Stimulated activated CD8-positive, alpha-beta memory T cell treated with anti-CD3 and anti-CD28 coated beads, Interleukin-12 subunit alpha, Interleukin-12 subunit beta, amount 100 ng/mL, for 24 hours (primary cell): ENCODE data around the gene SHBG.
"Not testable (repeated sequence)": the region's sequence is repeated elsewhere in the genome, so short reads cannot be mapped to it uniquely, and the experiment has no call there.

Experiments
- DNase-seq: peaks from one replicate; pipeline ENCODE4 v3.0.0-alpha.2; 2020; ENCODE audit errors: extremely low read depth

The SHBG gene

DNA sequence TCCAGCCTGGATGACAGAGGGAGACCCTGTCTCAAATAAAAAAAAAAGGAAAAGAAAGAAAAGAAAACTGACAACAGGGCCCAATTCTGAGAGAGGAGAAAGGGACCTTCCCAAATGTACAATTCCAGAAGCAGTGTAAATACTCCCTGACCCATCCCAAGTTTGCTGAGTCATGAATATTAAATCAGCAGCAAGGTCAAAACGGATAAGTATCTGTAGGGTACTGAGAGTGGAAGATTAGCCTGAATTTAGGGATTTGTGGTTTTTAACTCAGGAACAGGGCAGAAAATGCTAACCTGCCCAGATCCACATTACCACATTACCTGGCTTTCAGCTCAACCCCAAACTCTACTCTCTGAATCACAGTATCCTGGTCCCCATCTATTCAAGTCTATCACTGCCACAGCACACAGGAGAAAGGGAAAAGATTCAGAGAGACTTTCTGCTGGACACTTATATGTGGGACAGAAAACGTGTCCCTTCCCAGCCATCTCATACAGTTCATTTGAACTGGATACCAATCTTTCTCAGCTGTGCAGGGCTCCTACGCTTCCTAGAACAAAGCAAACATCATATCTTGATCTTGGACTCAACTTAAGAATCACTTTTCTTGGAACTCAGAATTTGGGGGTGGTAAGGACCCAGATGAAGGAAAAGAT lies 18.2 kb upstream of the SHBG start:
- DNase-seq = no peak

DNA sequence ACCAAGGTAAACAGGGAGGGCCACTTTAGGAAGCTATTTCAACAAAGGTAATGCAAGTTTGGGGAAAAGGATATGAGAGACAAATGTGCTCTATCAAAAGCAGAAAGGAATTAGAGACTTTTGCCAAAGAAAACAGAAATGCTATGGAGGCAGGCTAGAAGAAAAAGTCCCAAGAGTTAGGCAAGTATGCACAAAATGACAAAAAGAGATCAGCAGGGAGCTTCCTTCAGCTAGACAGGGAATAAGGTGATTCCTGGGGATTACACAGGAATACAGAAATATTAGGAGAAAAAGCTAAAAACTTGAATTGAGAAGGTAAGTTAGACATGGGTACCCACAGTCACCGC lies 17.7 kb upstream of the SHBG start:
- DNase-seq = no peak

DNA sequence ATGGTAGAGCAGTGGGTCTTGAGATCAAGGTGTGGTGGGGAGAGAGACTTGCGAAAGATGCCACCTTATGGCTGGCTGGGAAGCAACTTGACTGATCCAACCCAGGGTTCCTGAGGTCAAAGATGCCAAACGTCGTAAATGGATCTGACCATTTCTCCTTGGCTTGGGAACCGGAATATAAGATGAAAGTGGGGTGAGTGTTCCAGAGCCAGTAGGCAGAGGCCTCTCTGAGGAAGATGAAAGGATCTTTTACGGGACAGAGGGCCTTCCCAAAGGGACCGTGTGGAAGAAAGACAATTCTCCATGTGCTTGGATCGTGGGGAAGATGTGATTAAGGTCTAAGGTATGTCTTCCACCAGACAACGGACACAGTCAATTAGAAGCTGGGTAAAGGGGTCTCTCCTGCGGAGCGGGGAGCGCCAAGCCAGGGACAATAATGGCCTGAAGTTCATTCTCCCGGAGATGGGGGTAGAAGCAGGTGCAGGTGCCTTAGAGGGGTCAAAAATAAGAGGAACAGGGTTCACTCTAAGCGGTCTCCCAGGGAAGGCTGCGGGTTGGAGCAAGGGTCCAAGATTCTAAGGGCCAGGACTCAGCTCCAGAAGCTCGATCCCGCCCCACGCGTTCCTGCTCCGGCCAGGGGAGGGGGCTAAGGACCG lies 16.0 kb upstream of the SHBG start:
- DNase-seq = no peak

DNA sequence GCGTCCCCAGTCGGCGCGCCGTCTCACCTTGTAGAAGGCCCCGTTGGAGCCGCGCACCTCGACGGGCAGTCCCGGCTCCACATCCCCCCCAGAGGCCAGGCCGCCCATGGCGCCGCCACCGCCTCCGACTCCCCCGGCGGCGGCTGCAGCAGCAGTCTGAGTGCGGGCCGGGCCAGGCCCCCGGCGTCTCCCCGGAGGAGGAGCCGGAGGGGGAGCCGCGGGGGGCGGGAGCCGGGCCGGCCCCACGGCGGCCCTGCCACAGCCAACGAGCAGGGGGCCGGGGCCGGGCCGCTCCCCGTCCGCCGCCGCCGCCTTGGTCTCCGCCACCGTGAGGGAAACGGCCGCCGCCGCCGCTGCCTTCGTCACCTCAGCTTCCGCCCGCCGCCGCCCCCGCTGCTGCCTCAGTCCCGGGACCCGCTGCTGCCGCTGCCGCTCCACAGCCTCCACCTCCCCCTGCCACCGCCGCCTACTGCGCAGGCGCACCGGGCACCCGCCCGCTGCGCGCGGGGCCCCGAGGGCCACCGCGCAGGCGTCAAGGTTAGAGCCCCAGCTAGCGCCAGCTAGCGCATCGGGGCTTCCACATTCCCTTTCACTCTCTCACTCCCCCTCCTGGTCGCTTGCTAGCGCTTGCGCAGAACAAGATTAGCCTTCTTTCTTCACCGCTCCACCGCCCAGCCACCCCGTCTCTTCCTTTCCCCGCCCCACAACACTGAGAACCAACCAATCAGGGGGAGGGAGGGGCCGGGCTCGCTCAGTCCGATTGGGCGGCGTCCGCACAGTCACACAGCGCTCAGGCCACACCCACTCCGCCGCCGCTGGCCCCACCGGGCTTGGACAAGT lies 15.3 kb upstream of the SHBG start, which contains the start of gene FXR2:
Gene FXR2 (minus strand): TSS at position 473 of the 840 bp plus-strand sequence. CDS start 365 bp downstream, at position 108.
- peak; percentile 99 for DNase-seq

DNA sequence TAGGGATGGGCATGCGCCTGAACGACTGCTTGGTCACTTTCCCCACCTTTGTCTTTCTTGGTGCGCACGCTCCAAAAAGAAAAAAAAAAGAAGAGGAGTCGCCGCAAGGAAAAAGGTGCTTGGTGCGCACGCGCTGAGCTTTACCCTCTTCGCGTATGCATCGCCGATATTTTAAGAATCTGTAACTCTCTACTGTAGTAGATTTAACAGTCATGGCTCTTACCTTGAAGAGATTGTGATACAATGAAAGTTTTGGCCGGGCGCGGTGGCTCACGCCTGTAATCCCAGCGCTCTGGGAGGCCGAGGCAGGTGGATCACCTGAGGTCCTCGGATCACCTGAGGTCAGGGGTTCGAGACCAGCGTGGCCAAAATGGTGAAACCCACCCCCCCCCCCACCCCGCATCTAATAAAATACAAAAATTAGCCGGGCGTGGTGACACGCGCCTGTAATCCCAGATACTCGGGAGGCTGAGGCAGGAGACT lies 14.6 kb upstream of the SHBG start:
- DNase-seq = no peak

DNA sequence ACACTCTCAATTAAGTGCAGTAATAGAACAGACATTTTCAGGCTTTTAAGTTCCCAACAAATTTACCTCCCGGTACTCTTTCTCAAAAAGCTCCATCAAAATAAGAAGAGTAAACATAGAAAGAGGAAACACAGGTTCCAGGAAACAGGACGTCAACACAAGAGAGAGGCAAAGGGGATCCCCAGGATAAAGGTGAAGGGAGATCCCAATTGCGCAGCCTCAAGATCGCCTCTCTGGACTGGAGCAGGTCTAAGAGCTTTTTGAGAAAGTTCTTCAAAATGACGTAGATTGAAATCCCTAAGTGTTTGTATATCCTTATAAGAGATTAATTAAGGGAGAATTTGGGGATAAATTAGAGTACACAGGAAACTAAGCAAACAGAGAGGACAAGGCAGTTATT lies 11.3 kb upstream of the SHBG start:
- DNase-seq = no peak

DNA sequence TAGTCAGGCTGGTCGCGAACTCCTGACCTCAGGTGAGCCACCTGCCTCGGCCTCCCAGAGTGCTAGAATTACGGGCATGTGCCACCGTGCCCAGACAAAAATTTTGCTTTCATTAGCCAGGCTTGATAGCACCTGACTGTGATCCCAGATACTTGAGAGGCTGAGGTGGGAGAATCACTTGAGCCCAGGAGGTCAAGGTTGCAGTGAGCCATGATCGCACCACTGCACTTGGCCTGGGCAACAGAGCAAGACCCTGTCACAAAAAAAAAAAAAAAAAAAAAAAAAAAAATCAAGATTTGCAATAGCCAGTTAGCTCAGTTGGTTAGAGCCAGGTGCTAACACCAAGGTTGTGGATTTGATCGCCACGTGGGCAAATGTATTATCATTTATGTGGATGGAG lies 9.1 kb upstream of the SHBG start:
- DNase-seq = no peak

DNA sequence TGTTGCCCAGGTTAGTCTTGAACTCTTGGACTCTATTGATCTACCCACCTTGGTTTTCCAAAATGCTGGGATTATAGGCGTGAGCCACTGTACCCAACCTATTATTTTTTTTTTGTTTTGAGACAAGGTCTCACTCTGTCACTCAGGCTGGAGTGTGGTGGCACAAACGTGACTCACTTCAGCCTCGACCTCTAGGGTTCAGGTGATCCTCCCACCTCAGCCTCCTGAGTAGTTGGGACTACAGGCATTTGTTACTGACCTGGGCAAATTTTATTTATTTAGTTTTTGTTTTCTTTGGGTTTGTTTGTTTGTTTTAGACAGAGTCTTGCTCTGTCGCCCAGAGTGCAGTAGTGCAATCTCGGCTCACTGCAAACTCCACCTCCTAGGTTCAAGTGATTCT lies 6.3 kb upstream of the SHBG start:
- DNase-seq = no peak

DNA sequence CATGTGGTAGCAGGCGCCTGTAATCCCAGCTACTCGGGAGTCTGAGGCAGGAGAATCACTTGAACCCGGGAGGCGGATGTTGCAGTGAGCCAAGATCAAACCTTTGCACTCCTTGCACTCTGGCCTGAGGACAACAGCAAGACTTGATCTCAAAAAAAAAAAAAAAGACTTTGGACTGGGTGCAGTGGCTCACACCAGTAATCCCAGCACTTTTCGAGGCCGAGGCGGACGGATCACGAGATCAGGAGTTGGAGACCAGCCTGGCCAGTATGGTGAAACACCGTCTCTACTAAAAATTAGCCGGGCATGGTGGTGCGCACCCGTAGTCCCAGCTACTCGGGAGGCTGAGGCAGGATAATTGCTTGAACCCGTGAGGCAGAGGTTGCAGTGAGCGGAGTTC lies 4.2 kb upstream of the SHBG start:
- DNase-seq = not testable (repeated sequence)

DNA sequence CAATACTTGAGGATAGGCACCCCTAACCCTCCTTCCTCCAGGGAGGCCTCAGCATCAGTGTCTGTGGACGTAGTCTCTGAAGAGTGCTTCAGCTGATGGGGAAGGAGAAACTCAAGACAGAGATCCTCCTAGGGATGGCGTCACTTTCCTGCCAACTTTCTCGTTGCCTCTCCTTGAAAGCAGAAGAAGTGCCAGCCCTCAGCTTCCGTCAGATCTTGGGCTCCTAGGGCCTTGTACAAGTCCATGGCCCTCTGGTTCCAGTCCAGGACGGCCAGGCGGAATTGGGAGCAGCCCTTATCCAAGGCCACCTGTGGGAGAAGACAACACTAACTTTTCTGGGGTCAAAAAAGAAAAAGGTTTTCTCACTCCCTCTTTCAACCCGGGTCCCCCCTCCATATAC lies 3.6 kb upstream of the SHBG start:
- DNase-seq = no peak

DNA sequence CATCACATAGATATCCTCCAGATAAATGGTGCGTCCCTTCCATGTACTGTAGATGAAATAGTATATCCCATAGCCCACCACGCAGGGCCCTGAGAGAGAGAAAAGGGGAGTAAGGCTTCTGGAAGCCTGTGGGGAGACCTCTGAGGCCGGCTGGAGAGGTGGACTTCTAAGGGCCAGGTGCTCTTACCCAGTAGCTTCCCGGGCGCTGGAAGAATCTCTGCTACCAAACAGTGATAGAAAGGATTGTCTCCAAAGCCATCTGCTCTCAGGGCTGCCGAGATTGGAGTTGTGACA lies 3.0 kb upstream of the SHBG start:
- DNase-seq = no peak

DNA sequence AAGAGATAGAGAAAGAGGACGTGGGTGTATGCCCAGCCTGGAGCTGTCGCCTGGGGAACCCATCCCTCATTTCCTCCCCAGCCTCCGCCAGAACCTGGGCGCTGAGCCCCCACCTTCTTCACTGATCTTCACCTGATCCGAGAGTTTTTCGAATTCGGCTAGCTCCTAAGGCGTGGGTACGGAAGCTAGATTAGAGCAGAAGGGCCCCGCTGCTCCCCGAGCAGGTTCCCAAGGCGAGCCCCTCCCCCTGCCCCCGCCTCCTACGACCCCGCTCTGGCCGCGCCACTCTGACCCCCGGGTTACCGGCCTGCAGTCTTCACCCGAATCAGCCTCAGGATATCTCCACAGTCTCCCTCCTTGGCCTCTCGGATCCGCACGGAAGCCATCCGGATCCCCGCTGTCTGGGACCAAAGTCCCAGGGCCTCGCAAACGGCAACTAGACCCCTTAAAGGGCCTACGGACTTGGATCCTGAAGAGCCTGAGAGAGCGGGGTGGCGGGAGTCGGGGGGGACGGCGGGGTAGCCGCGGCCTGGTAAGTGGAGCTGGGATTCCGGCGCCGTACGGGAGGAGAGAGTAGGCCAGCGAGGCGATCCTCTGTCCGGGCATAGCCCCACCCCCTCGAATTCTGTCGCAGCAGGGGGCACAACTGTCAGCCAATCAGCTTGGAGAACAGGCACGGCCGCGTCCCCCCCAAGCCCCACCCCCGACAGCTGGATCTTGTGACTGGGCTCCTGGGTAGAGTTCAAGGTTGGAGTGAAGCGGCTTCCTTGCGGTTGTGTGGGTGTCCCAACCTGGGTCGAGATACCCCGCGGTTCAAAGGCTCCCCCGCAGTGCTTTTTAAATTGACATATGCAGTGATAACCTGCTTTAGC lies 2.4 kb upstream of the SHBG start, which contains the start of gene SAT2:
Gene SAT2 (minus strand): TSS at position 572 of the 872 bp plus-strand sequence. CDS start 186 bp downstream, at position 386.
- peak; percentile 69 for DNase-seq

DNA sequence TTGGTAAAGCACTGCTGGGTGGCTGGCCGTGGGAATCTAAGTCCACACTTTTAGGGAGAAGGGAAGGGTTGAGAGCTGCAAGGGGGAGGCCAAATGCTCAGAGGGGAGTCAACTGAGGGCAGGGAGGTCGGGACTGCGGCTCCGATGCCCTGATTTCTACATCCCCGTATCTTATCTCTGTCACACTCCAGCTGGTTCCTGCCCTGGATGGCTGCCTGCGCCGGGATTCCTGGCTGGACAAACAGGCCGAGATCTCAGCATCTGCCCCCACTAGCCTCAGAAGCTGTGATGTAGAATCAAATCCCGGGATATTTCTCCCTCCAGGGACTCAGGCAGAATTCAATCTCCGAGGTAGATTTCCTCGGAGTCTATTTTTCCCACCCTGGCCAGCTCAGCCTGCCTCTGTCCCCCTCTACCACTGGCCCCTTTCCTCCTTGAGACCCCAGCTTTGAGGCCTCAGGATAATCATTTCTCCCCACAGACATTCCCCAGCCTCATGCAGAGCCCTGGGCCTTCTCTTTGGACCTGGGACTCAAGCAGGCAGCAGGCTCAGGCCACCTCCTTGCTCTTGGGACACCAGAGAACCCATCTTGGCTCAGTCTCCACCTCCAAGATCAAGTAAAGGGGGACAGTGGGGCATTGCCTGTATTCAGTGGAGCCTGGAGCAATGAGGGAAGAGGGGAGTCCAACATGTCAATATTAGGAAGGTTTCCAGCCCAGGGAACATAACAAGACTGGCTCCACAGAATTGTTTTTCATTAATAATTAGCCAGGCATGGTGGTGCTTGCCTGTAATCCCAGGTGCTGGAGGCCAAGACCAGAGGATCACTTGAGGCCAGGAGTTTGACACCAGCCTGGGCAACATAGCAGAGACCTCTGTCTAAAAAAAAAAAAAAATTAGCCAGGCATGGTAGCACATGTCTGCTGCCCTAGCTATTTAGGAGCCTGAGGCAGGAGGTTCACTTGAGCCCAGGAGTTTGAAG lies 1.8 kb downstream of the SHBG start:
- DNase-seq = no peak

DNA sequence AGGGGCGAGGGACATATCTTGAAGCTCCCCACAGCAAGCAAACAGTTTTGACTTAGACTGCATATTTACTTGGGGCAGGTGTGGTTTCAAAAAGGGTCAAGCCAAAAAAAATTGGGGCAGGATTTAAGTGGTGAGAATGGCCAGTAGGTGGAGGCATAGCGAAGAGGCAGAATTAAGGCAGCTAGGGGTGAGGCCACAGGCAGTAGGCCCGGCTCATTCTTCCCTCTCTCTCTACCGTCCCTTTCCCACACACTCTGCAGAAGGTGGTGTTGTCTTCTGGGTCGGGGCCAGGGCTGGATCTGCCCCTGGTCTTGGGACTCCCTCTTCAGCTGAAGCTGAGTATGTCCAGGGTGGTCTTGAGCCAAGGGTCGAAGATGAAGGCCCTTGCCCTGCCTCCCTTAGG lies 2.6 kb downstream of the SHBG start:
- no peak for DNase-seq

DNA sequence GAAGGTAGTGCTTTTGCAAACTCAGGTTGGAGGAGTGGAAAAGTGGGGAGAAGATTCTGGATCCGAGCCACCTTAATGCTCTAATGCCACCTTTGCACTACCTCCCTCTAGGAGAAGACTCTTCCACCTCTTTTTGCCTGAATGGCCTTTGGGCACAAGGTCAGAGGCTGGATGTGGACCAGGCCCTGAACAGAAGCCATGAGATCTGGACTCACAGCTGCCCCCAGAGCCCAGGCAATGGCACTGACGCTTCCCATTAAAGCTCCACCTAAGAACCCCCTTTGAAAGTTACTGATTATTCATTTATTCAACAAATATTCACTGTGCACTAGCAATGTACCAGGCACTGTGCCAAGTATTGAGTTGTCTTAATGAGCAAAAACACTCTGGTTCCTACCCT lies 3.2 kb downstream of the SHBG start:
- DNase-seq = no peak

DNA sequence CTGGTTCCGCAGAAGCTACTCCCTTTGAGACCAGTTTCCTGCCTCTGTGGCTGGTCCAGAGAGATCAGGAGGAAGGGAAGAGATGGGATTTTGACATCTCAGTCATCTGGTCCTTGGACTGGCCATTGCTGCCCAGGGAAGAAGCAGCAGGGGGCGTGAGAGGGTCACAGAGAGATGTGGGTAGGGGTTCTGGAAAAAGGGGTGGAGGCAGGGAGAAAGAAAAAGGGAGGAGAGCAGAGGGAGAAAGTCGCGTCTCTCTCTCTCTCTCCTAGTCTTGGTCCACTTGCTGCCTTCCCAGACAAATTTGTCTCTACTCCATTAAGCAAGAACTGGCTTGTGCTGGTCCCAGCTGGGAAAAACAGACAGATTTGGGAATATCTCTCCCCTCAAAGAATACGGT lies 4.4 kb downstream of the SHBG start:
- DNase-seq = no peak

DNA sequence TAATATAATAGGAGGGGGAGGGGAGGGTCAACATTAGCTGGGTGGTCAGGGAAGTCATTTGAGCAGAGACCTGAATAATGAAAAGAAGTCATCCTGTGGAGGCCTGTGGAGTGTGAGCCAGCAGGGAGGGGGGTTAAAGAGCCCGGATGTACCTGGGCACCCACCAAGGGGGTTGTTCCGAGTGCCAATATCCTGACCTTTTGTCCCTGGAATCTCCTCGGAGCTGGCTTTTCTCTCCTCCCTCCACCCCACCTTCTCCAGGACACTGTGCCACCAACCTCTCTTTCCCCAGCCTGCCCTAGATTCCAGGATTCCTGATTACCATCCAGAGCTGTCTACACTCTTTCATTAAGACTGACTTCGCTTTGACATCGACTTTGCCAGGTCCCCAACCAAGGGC lies 6.2 kb downstream of the SHBG start:
- no peak for DNase-seq

DNA sequence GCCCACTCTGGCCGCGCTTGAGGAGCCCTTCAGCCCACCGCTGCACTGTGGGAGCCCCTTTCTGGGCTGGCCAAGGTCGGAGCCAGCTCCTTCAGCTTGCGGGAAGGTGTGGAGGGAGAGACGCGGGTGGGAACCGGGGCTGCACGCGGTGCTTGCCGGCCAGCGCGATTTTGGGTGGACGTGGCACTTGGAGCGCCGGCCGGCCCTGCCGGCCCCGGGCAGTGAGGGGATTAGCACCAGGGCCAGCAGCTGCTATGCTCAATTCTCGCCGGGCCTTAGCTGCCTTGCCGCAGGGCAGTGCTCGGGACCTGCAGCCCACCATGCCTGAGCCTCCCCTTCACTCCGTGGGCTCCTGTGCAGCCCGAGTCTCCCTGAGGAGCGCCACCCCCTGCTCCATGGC lies 10.8 kb downstream of the SHBG start:
- DNase-seq = no peak

DNA sequence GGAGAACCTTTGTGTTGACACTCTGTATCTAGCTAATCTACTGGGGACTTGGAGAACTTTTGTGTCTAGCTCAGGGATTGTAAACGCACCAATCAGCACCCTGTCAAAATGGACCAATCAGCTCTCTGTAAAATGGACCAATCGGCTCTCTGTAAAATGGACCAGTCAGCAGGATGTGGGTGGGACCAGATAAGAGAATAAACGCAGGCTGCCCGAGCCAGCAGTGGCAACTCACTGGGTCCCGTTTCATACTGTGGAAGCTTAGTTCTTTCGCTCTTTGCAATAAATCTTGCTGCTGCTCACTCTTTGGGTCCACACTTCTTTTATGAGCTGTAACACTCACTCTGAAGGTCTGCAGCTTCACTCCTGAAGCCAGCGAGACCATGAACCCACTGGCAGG lies 11.7 kb downstream of the SHBG start:
- DNase-seq = not testable (repeated sequence)

DNA sequence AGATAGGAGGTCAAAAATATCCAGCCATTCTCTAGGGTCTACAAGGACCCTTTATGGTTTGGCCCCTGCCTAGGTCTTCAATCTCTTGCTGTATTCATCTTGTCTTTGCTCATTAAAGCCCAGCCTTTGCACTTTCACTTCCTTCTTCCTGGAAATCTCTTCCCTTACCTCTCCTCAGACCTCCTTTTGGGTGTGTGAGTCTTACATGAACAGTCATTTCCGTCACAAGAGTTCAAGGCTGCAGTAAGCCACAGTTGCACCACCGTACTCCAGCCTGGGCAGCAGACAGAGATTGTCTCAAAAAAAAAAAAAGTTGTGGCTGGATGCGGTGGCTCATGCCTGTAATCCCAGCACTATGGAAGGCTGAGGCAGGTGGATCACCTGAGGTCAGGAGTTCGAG lies 14.8 kb downstream of the SHBG start:
- no peak for DNase-seq

DNA sequence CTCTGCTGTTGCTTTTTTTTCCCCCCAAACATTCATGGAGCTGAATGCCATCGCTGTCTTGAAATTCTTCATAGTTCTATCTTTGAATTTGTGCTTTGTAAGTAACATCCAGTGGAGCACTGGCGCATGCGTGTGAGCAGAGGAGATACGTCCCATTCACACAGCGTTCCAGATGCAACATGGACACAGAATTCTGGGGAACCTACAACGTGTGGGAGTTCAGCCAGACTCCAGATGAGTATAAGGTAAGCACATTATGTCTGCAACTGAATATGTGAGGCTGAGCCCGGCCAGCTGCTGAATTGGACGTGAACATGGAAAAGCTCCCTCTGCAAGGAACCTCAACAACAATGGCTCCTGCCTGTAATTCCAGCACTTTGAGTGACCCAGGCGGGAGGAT lies 16.5 kb downstream of the SHBG start:
- no peak for DNase-seq
